Smooth muscle cell (in vitro differentiated cells): ENCODE measurements around the gene TIMD4. TPM values are rescaled to one million over a fixed set of nuclear protein-coding genes. Genes with fewer than 3 reads are reported as not detected.
"Not testable (repeated sequence)": the region's sequence is repeated elsewhere in the genome, so short reads cannot be mapped to it uniquely, and the experiment has no call there.

Experiments
- DNase-seq: peaks from one replicate; lab custom pipeline; 2025; ENCODE audit not compliant: unreplicated experiment; lab: John Stamatoyannopoulos, UW
- H2AFZ ChIP-seq: fragments of 200-600 bp; sonication (generic); 2 replicates; pipeline ENCODE4 v1.6.0; 2016; ENCODE audit warnings: antibody characterized with exemption, low read depth, mild to moderate bottlenecking
- H3F3A ChIP-seq: fragments of 200-600 bp; sonication (generic); 2 replicates; pipeline ENCODE4 v1.6.0; 2017; ENCODE audit warnings: antibody characterized with exemption, low read depth
- H3K27ac ChIP-seq: fragments of 200-600 bp; sonication (generic); 2 replicates; pipeline ENCODE4 v1.5.1; 2016; ENCODE audit warnings: low read depth, mild to moderate bottlenecking
- H3K27me3 ChIP-seq: fragments of 200-600 bp; sonication (generic); 2 replicates; pipeline ENCODE4 v1.6.1; 2016; ENCODE audit warnings: low read depth, mild to moderate bottlenecking
- H3K36me3 ChIP-seq: fragments of 200-600 bp; sonication (generic); 2 replicates; pipeline ENCODE4 v1.5.1; 2016; ENCODE audit warnings: low read depth
- H3K4me1 ChIP-seq: fragments of 200-600 bp; sonication (generic); 2 replicates; pipeline ENCODE4 v1.5.1; 2016; ENCODE audit warnings: low read depth
- H3K4me2 ChIP-seq: fragments of 200-600 bp; sonication (generic); 2 replicates; pipeline ENCODE4 v1.6.0; 2016; ENCODE audit warnings: mild to moderate bottlenecking
- H3K4me3 ChIP-seq: fragments of 200-600 bp; sonication (generic); 2 replicates; pipeline ENCODE4 v1.5.1; 2016; ENCODE audit warnings: mild to moderate bottlenecking
- H3K79me2 ChIP-seq: fragments of 200-600 bp; sonication (generic); 2 replicates; pipeline ENCODE4 v1.6.0; 2016; ENCODE audit warnings: low read depth, mild to moderate bottlenecking
- H3K9ac ChIP-seq: fragments of 200-600 bp; sonication (generic); 2 replicates; pipeline ENCODE4 v1.6.0; 2016; ENCODE audit warnings: low read depth
- H3K9me3 ChIP-seq: fragments of 200-600 bp; sonication (generic); replicated peaks from 2 replicates; pipeline ENCODE4 v1.5.1; 2016; ENCODE audit warnings: low read depth
- H4K20me1 ChIP-seq: fragments of 200-600 bp; sonication (generic); 2 replicates; pipeline ENCODE4 v1.6.0; 2016; ENCODE audit warnings: low read depth
- CTCF ChIP-seq: fragments of 200-600 bp; sonication (generic); IDR thresholded peaks from 2 replicates; pipeline ENCODE4 v1.5.1; 2017; ENCODE audit warnings: borderline replicate concordance, mild to moderate bottlenecking, antibody characterized with exemption; ENCODE audit not compliant: insufficient read depth, poor library complexity, severe bottlenecking
- WGBS: methylation state at CpG from one replicate; pipeline ENCODE4 v1.1.7; 2016; ENCODE audit warnings: low lambda C conversion rate; 5-methylcytosine and 5-hydroxymethylcytosine counted together
- polyA plus RNA-seq: library from polyadenylated mRNA; unstranded; fragments of >200 nt; fragmentation: Nextera tagmentation; extraction: Ambion mirVana; gene quantifications from 2 replicates; pipeline ENCODE4 v1.2.1, GENCODE V29; 2016
- total RNA-seq: library from RNA; depleted of rRNA; stranded (reverse); fragments of >200 nt; gene quantifications from 2 replicates; pipeline ENCODE4 v1.2.3, GENCODE V29; 2014

TIMD4 gene
- total and polyA plus RNA-seq, 2 experiments from 2014 or later = not detected

- Histone ChIP-seq H4K20me1 (no peaks in the 10 kb centered on the region), H3K4me1 (no peaks in the 10 kb centered on the region), H3K79me2 (no peaks in the 10 kb centered on the region), H3K27me3 (no peaks in the 10 kb centered on the region), H3K27ac (no peak overlapping the region), H3K9ac (no peak overlapping the region), H3K9me3 (no peaks in the 10 kb centered on the region), H3K4me2 (no peak overlapping the region), H3K4me3 (no peak overlapping the region), H2AFZ (no peak overlapping the region), H3F3A (no peaks in the 10 kb centered on the region), H3K36me3 (no peaks in the 10 kb centered on the region)
- no peak for DNase-seq
- TF ChIP-seq CTCF = no peak
- 45% methylated on average over 3 of the region's 3 CpGs for WGBS
These were observed 8.4 kb upstream of the TIMD4 start for GRCh38 chr5:156971415-156971814.

GRCh38 chr5:156967386-156967785 is 4.4 kb upstream of the TIMD4 start:
- not testable (repeated sequence) for H3K4me3 ChIP-seq, H3K4me2 ChIP-seq, H3K27me3 ChIP-seq, H2AFZ ChIP-seq, H3K9me3 ChIP-seq, H3F3A ChIP-seq, H3K79me2 ChIP-seq, H3K36me3 ChIP-seq, H3K9ac ChIP-seq, H4K20me1 ChIP-seq, H3K27ac ChIP-seq, DNase-seq, H3K4me1 ChIP-seq
- WGBS = 92% methylated on average over 3 of the region's 3 CpGs

DNA sequence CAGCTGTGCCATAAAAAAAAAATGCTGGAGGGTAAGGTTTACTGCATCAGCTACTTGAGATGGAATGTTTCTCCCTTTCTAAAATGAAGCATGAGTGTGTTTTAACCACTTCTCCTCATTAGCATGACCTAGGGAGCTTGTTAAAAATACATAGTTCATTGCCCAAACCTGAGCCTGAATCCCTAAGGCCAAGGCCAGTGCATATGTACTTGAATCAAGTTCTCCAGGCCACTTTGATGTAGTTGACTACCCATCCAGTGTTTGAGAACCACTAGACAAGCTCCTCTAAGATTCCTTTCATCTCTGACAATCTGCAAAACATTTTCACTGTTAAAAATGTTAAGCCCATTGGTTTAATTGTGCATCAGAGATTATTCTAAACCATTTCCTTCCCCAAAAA is 6.7 kb downstream of the TIMD4 start:
- H3K27me3 ChIP-seq = no peaks in the 10 kb centered on the region
- DNase-seq = no peak
- no peak overlapping the region for H3K4me2 ChIP-seq
- H3F3A ChIP-seq = no peaks in the 10 kb centered on the region
- H3K36me3 ChIP-seq = no peaks in the 10 kb centered on the region
- H3K27ac ChIP-seq = no peak overlapping the region
- no peak overlapping the region for H3K4me3 ChIP-seq
- H4K20me1 ChIP-seq = no peaks in the 10 kb centered on the region
- no peaks in the 10 kb centered on the region for H3K4me1 ChIP-seq
- no peaks in the 10 kb centered on the region for H3K9me3 ChIP-seq
- H2AFZ ChIP-seq = no peak overlapping the region
- H3K9ac ChIP-seq = no peak overlapping the region
- no peaks in the 10 kb centered on the region for H3K79me2 ChIP-seq
- no peak for TF ChIP-seq CTCF

GRCh38 chr5:156951359-156951758 is 11.7 kb downstream of the TIMD4 start:
- no peak overlapping the region for H3K9ac ChIP-seq
- no peak for TF ChIP-seq CTCF
- H3K27me3 ChIP-seq = no peaks in the 10 kb centered on the region
- WGBS = 97% methylated on average over 13 of the region's 13 CpGs
- H3F3A ChIP-seq = no peaks in the 10 kb centered on the region
- no peaks in the 10 kb centered on the region for H3K4me1 ChIP-seq
- no peaks in the 10 kb centered on the region for H4K20me1 ChIP-seq
- H2AFZ ChIP-seq = no peak overlapping the region
- H3K79me2 ChIP-seq = no peaks in the 10 kb centered on the region
- H3K4me3 ChIP-seq = no peak overlapping the region
- H3K9me3 ChIP-seq = no peaks in the 10 kb centered on the region
- no peak overlapping the region for H3K4me2 ChIP-seq
- H3K36me3 ChIP-seq = no peaks in the 10 kb centered on the region
- no peak overlapping the region for H3K27ac ChIP-seq
- DNase-seq = no peak
